Activated T-cell treated with anti-CD3 and anti-CD28 coated beads for 24 hours (primary cell): ENCODE measurements around the gene MELTF.

Experiments
- DNase-seq: peaks from one replicate; pipeline ENCODE4 v3.0.0-alpha.2; 2020; ENCODE audit warnings: low read depth

The MELTF gene

GRCh38 chr3:197027151-197027895 is 2.3 kb downstream of the MELTF start:
- DNase-seq: no peak

GRCh38 chr3:197026481-197026866 is 3.1 kb downstream of the MELTF start:
- no peak for DNase-seq

- no peak for DNase-seq
Measured at GRCh38 chr3:197025736-197026480, 3.7 kb downstream of the MELTF start.

- DNase-seq: no peak
Measured at GRCh38 chr3:197024881-197025735, 4.5 kb downstream of the MELTF start.

GRCh38 chr3:197023998-197024651 is 5.5 kb downstream of the MELTF start:
- no peak for DNase-seq

- no peak for DNase-seq
Measured at GRCh38 chr3:197023241-197023997, 6.2 kb downstream of the MELTF start.

- DNase-seq: no peak
Measured at GRCh38 chr3:197022405-197023231, 7.0 kb downstream of the MELTF start.

- no peak for DNase-seq
Measured at GRCh38 chr3:197021729-197022404, 7.8 kb downstream of the MELTF start.

GRCh38 chr3:197021231-197021630 is 8.4 kb downstream of the MELTF start:
- no peak for DNase-seq

- no peak for DNase-seq
Measured at GRCh38 chr3:197019535-197019934, 10.1 kb downstream of the MELTF start.

- DNase-seq: no peak
Measured at GRCh38 chr3:197019021-197019420, 10.6 kb downstream of the MELTF start.

- no peak for DNase-seq
Measured at GRCh38 chr3:197017003-197017402, 12.6 kb downstream of the MELTF start.

- DNase-seq: no peak
Measured at GRCh38 chr3:197015790-197016736, 13.6 kb downstream of the MELTF start.

- DNase-seq: no peak
Measured at GRCh38 chr3:197014942-197015575, 14.6 kb downstream of the MELTF start.

GRCh38 chr3:197014024-197014423 is 15.6 kb downstream of the MELTF start:
- no peak for DNase-seq

- DNase-seq: no peak
Measured at GRCh38 chr3:197012540-197012883, 17.1 kb downstream of the MELTF start.

GRCh38 chr3:197011780-197012539 is 17.7 kb downstream of the MELTF start:
- no peak for DNase-seq
